IMR-90 (cell line): ENCODE results near the gene RRAGD. TPM values are rescaled to one million over a fixed set of nuclear protein-coding genes. Genes with fewer than 3 reads are reported as not detected.

Experiments used
- ATAC-seq: fragments of 200-7000 bp; cut with Tn5 transposase; 2 replicates; pipeline ENCODE4 v1.9.1; 2020; ENCODE audit warnings: low read depth, mild to moderate bottlenecking, moderate library complexity
- BruUV-seq: library from RNA; stranded (reverse); fragments of 400-500 nt; replicated peaks from 2 replicates; lab custom pipeline; 2021; lab: Mats Ljungman, UMichigan
- CTCF ChIA-PET: fragments of 300-600 bp; formaldehyde crosslinking; extraction: SDS; loops from one replicate; lab custom pipeline; 2021; ENCODE audit warnings: antibody characterized with exemption; lab: Yijun Ruan, JAX
- POLR2A ChIA-PET: fragments of 300-600 bp; sonication (Branson Sonifier 250); formaldehyde crosslinking; loops from one replicate; lab custom pipeline; 2022; ENCODE audit warnings: antibody characterized with exemption; ENCODE audit not compliant: unreplicated experiment; lab: Charles Lee
- DNase-seq: peaks from one replicate; pipeline ENCODE4 v3.0.0; 2013
- H2AFZ ChIP-seq: replicated peaks from 2 replicates; pipeline ENCODE3; 2013; ENCODE audit warnings: low read length, mild to moderate bottlenecking; ENCODE audit not compliant: poor library complexity
- H2AK5ac ChIP-seq: 2 replicates; pipeline ENCODE4 v1.6.1; 2013; ENCODE audit warnings: low read depth, low read length, inconsistent platforms
- H2AK9ac ChIP-seq: replicated peaks from 2 replicates; pipeline ENCODE3; 2013; ENCODE audit warnings: mild to moderate bottlenecking, low read depth, low read length, moderate library complexity; ENCODE audit not compliant: poor library complexity
- H2BK120ac ChIP-seq: 2 replicates; pipeline ENCODE4 v1.6.1; 2013; ENCODE audit warnings: low read depth, low read length, inconsistent platforms
- H2BK15ac ChIP-seq: 3 replicates; pipeline ENCODE4 v1.6.1; 2013; ENCODE audit warnings: low read depth, low read length, inconsistent platforms
- H2BK20ac ChIP-seq: 2 replicates; pipeline ENCODE4 v1.6.1; 2013; ENCODE audit warnings: low read depth, mild to moderate bottlenecking, inconsistent platforms, low read length, moderate library complexity
- H2BK5ac ChIP-seq: 2 replicates; pipeline ENCODE4 v1.6.1; 2013; ENCODE audit warnings: mild to moderate bottlenecking, low read depth, low read length, inconsistent platforms; ENCODE audit not compliant: poor library complexity, severe bottlenecking
- H3K14ac ChIP-seq: replicated peaks from 2 replicates; pipeline ENCODE4 v1.6.1; 2013; ENCODE audit warnings: low read depth, low read length, inconsistent platforms
- H3K18ac ChIP-seq: 2 replicates; pipeline ENCODE4 v1.6.1; 2013; ENCODE audit warnings: low read depth, low read length, control low read depth
- H3K23ac ChIP-seq: 2 replicates; pipeline ENCODE4 v1.6.1; 2013; ENCODE audit warnings: low read depth, low read length, inconsistent platforms
- H3K27ac ChIP-seq: 2 replicates; pipeline ENCODE4 v1.5.1; 2013; ENCODE audit warnings: mild to moderate bottlenecking, control low read depth, low read length; ENCODE audit not compliant: insufficient read depth
- H3K27me3 ChIP-seq: 2 replicates; pipeline ENCODE4 v1.6.1; 2013; ENCODE audit warnings: low read length; ENCODE audit not compliant: control insufficient read depth, insufficient read depth
- H3K36me3 ChIP-seq: 2 replicates; pipeline ENCODE4 v1.6.1; 2013; ENCODE audit warnings: low read length, mixed read lengths; ENCODE audit not compliant: control insufficient read depth, insufficient read depth
- H3K4ac ChIP-seq: 2 replicates; pipeline ENCODE4 v1.6.1; 2013; ENCODE audit warnings: low read depth, low read length, inconsistent platforms
- H3K4me1 ChIP-seq: 2 replicates; pipeline ENCODE4 v1.6.1; 2013; ENCODE audit warnings: low read length, mixed read lengths; ENCODE audit not compliant: control insufficient read depth, insufficient read depth
- H3K4me2 ChIP-seq: 2 replicates; pipeline ENCODE4 v1.6.1; 2013; ENCODE audit warnings: low read depth, mild to moderate bottlenecking, control low read depth, low read length, moderate library complexity
- H3K4me3 ChIP-seq: 2 replicates; pipeline ENCODE4 v1.5.1; 2013; ENCODE audit warnings: low read depth, mild to moderate bottlenecking, control low read depth, low read length, moderate library complexity; ENCODE audit not compliant: insufficient read depth
- H3K56ac ChIP-seq: 2 replicates; pipeline ENCODE4 v1.6.1; 2013; ENCODE audit warnings: low read length, inconsistent platforms; ENCODE audit not compliant: insufficient read depth; ENCODE audit errors: extremely low read depth
- H3K79me1 ChIP-seq, 2 experiments: 2 replicates each; pipeline ENCODE4 v1.6.1; 2013; ENCODE audit warnings: low read length in 2 of 2, inconsistent platforms in 1 of 2, low read depth in 1 of 2
- H3K9ac ChIP-seq: 2 replicates; pipeline ENCODE4 v1.6.1; 2013; ENCODE audit warnings: low read depth, low read length, control low read depth
- H3K9me1 ChIP-seq: 2 replicates; pipeline ENCODE4 v1.6.1; 2013; ENCODE audit warnings: low read length, inconsistent platforms; ENCODE audit not compliant: insufficient read depth
- H3K9me3 ChIP-seq: 2 replicates; pipeline ENCODE4 v1.6.1; 2013; ENCODE audit warnings: low read length; ENCODE audit not compliant: control insufficient read depth, insufficient read depth
- H4K20me1 ChIP-seq: 2 replicates; pipeline ENCODE4 v1.6.1; 2013; ENCODE audit warnings: low read length, inconsistent platforms; ENCODE audit not compliant: insufficient read depth
- H4K5ac ChIP-seq: 2 replicates; pipeline ENCODE4 v1.6.1; 2013; ENCODE audit warnings: mild to moderate bottlenecking, low read depth, low read length, control low read depth
- H4K8ac ChIP-seq, 2 experiments: 2 replicates each; pipeline ENCODE4 v1.6.1; 2013; ENCODE audit warnings: low read depth in 2 of 2, low read length in 2 of 2, control low read depth in 1 of 2, inconsistent platforms in 1 of 2
- H4K91ac ChIP-seq: 2 replicates; pipeline ENCODE4 v1.6.1; 2013; ENCODE audit warnings: low read depth, low read length, inconsistent platforms; ENCODE audit not compliant: insufficient read depth
- CEBPB ChIP-seq: IDR thresholded peaks from 2 replicates; pipeline ENCODE4 v1.6.1; 2012; ENCODE audit warnings: low read depth, low read length, improper control_type of control experiment
- CHD1 ChIP-seq: IDR thresholded peaks from 2 replicates; pipeline ENCODE4 v1.6.1; 2012; ENCODE audit warnings: low read depth, low read length, improper control_type of control experiment
- WGBS, 2 experiments: methylation state at CpG; one replicate each; pipeline versions ENCODE4 v1.1.5 to v1.1.7; 2013; ENCODE audit warnings: missing lambda C conversion rate in 2 of 2; ENCODE audit not compliant: insufficient read length in 1 of 2; ENCODE audit errors: extremely low coverage in 2 of 2; 5-methylcytosine and 5-hydroxymethylcytosine counted together
- dilution Hi-C: fragments of 300-500 bp; cut with HindIII; formaldehyde crosslinking; loops from one replicate; pipeline ENCODE4 v1.14.3; 2018; ENCODE audit warnings: low sequenced_read_pairs; ENCODE audit not compliant: unreplicated experiment
- in situ Hi-C: fragments of 300-500 bp; cut with MboI; formaldehyde crosslinking; loops from 3 replicates; pipeline ENCODE4 v1.14.3; 2019; ENCODE audit warnings: low sequenced_read_pairs, inconsistent platforms, mixed read lengths
- intact Hi-C: fragments of 100-400 bp; cut with micrococcal nuclease; formaldehyde crosslinking; loops from 2 replicates; pipeline ENCODE4 v1.10.0; 2022
- polyA plus RNA-seq, 3 experiments: library from polyadenylated mRNA; depleted of rRNA; stranded (reverse); fragments of >200 nt; gene quantifications; 2 replicates each; pipeline ENCODE4 v1.2.3, GENCODE V29; 2012; ENCODE audit warnings: low replicate concordance in 1 of 3
- total RNA-seq: library from RNA; depleted of rRNA; stranded (reverse); fragments of >200 nt; gene quantifications from 2 replicates; pipeline ENCODE4 v1.2.3, GENCODE V29; 2012
- TF ChIP-seq, protein P1 (sequence below): fragments of 150-350 bp; IDR thresholded peaks from 2 replicates; pipeline ENCODE4 v1.6.1; 2017; ENCODE audit warnings: mild to moderate bottlenecking, antibody characterized with exemption, low read length, low read depth

The RRAGD gene
- total and polyA plus RNA-seq, 2 of the 4 experiments (the other 2 are of a cell fraction) = not detected

DNA sequence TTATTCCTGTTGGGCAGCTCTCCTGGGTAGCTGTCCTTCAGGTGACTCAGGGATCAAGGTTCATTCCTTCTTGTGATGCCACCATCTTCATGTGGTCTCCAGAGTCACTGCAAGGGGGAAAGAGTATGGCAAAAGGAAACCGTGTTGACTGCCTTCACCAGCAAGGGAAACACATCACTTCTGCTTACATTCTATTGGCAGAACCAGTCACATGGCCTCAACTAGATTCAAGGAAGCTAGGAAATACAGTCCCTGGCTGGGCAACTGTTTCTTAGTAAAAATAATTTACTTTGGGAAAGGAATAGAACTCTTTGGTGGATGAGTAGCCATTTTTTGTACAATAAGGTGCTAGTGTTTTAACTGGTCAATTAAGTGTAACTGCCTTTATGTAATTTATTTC is 26.2 kb upstream of the RRAGD start:
- TF ChIP-seq CEBPB (no peak), CHD1 (no peak)
- TF ChIP-seq, protein P1, sequence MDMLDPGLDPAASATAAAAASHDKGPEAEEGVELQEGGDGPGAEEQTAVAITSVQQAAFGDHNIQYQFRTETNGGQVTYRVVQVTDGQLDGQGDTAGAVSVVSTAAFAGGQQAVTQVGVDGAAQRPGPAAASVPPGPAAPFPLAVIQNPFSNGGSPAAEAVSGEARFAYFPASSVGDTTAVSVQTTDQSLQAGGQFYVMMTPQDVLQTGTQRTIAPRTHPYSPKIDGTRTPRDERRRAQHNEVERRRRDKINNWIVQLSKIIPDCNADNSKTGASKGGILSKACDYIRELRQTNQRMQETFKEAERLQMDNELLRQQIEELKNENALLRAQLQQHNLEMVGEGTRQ = no peak
- H3K56ac ChIP-seq = no peak overlapping the region
- intact Hi-C loops (no loop called here), in situ Hi-C loops (no loop called here), dilution Hi-C loops (no loop called here)
- H3K27ac ChIP-seq = no peak overlapping the region
- no peak overlapping the region for H4K8ac ChIP-seq
- no TSS peak for BruUV-seq
- H2BK15ac ChIP-seq = no peak overlapping the region
- POLR2A ChIA-PET = no interaction called here
- no peak overlapping the region for H3K23ac ChIP-seq
- no peak overlapping the region for H2AK5ac ChIP-seq
- H2AFZ ChIP-seq = no peak overlapping the region
- H3K4me1 ChIP-seq = no peaks in the 10 kb centered on the region
- H3K4me2 ChIP-seq = no peak overlapping the region
- H2BK120ac ChIP-seq = no peak overlapping the region
- H3K9me3 ChIP-seq = no peaks in the 10 kb centered on the region
- no peak overlapping the region for H3K18ac ChIP-seq
- no peaks in the 10 kb centered on the region for H3K36me3 ChIP-seq
- H4K20me1 ChIP-seq = no peaks in the 10 kb centered on the region
- no peaks in the 10 kb centered on the region for H3K79me1 ChIP-seq
- no peak overlapping the region for H2AK9ac ChIP-seq
- H3K9me1 ChIP-seq = peaks cover 2% of the 10 kb centered on the region; the same call in 1 of the 2 replicates
- no peak overlapping the region for H3K4ac ChIP-seq
- no peak overlapping the region for H3K14ac ChIP-seq
- peaks cover 16% of the 10 kb centered on the region for H3K27me3 ChIP-seq
- no peak overlapping the region for H4K5ac ChIP-seq
- no CpG with 5 or more reads among the region's 1 CpG for WGBS, 2 experiments
- H4K91ac ChIP-seq = no peak overlapping the region
- no peak overlapping the region for H3K9ac ChIP-seq
- ATAC-seq (no peak), DNase-seq (no peak)
- no peak overlapping the region for H2BK20ac ChIP-seq
- no peak overlapping the region for H3K4me3 ChIP-seq
- CTCF ChIA-PET = no interaction called here
- H2BK5ac ChIP-seq = no peak overlapping the region
